SIG-M5 (cell line): ENCODE data around the gene ACBD6.

ENCODE experiments used
- DNase-seq: peaks from one replicate; lab custom pipeline; 2025; lab: John Stamatoyannopoulos, UW

The ACBD6 gene

GRCh38 chr1:180255536-180256340 is 246.6 kb downstream of the ACBD6 start:
- DNase-seq, result no peak

- no peak for DNase-seq
Observed at GRCh38 chr1:180254854-180255253, 247.5 kb downstream of the ACBD6 start.

- DNase-seq, result no peak
Observed at GRCh38 chr1:180254496-180254819, 247.9 kb downstream of the ACBD6 start.

- DNase-seq, result no peak
Observed at GRCh38 chr1:180253585-180254495, 248.5 kb downstream of the ACBD6 start.

- DNase-seq, result peak; percentile 32
Observed at GRCh38 chr1:180252638-180253536, 249.5 kb downstream of the ACBD6 start.

GRCh38 chr1:180251526-180252305 is 250.7 kb downstream of the ACBD6 start:
- no peak for DNase-seq

GRCh38 chr1:180250883-180251509 is 251.4 kb downstream of the ACBD6 start:
- DNase-seq, result no peak

GRCh38 chr1:180250499-180250770 is 251.9 kb downstream of the ACBD6 start:
- DNase-seq, result no peak

GRCh38 chr1:180249725-180250498 is 252.5 kb downstream of the ACBD6 start:
- DNase-seq, result no peak

- no peak for DNase-seq
Observed at GRCh38 chr1:180248731-180249681, 253.4 kb downstream of the ACBD6 start.

GRCh38 chr1:180248176-180248575 is 254.2 kb downstream of the ACBD6 start:
- DNase-seq, result no peak

GRCh38 chr1:180247580-180247979 is 254.8 kb downstream of the ACBD6 start:
- DNase-seq, result no peak

- DNase-seq, result no peak
Observed at GRCh38 chr1:180247061-180247460, 255.3 kb downstream of the ACBD6 start.

- DNase-seq, result no peak
Observed at GRCh38 chr1:180246579-180246978, 255.8 kb downstream of the ACBD6 start.

GRCh38 chr1:180244840-180245239 is 257.5 kb downstream of the ACBD6 start:
- DNase-seq, result no peak

GRCh38 chr1:180243517-180244221 is 258.7 kb downstream of the ACBD6 start:
- no peak for DNase-seq

GRCh38 chr1:180241716-180242544 is 260.4 kb downstream of the ACBD6 start:
- DNase-seq, result no peak
